IMR-90 (cell line): ENCODE results near the gene DICER1. TPM values are rescaled to one million over a fixed set of nuclear protein-coding genes. Genes with fewer than 3 reads are reported as not detected.

Experiments
- ATAC-seq: fragments of 200-7000 bp; cut with Tn5 transposase; 2 replicates; pipeline ENCODE4 v1.9.1; 2020; ENCODE audit warnings: low read depth, mild to moderate bottlenecking, moderate library complexity
- BruUV-seq: library from RNA; stranded (reverse); fragments of 400-500 nt; replicated peaks from 2 replicates; lab custom pipeline; 2021; lab: Mats Ljungman, UMichigan
- CTCF ChIA-PET: fragments of 300-600 bp; formaldehyde crosslinking; extraction: SDS; loops from one replicate; lab custom pipeline; 2021; ENCODE audit warnings: antibody characterized with exemption; lab: Yijun Ruan, JAX
- POLR2A ChIA-PET: fragments of 300-600 bp; sonication (Branson Sonifier 250); formaldehyde crosslinking; loops from one replicate; lab custom pipeline; 2022; ENCODE audit warnings: antibody characterized with exemption; ENCODE audit not compliant: unreplicated experiment; lab: Charles Lee
- DNase-seq: peaks from one replicate; pipeline ENCODE4 v3.0.0; 2013
- H2AFZ ChIP-seq: replicated peaks from 2 replicates; pipeline ENCODE3; 2013; ENCODE audit warnings: low read length, mild to moderate bottlenecking; ENCODE audit not compliant: poor library complexity
- H2AK5ac ChIP-seq: 2 replicates; pipeline ENCODE4 v1.6.1; 2013; ENCODE audit warnings: low read depth, low read length, inconsistent platforms
- H2AK9ac ChIP-seq: replicated peaks from 2 replicates; pipeline ENCODE3; 2013; ENCODE audit warnings: mild to moderate bottlenecking, low read depth, low read length, moderate library complexity; ENCODE audit not compliant: poor library complexity
- H2BK120ac ChIP-seq: 2 replicates; pipeline ENCODE4 v1.6.1; 2013; ENCODE audit warnings: low read depth, low read length, inconsistent platforms
- H2BK15ac ChIP-seq: 3 replicates; pipeline ENCODE4 v1.6.1; 2013; ENCODE audit warnings: low read depth, low read length, inconsistent platforms
- H2BK20ac ChIP-seq: 2 replicates; pipeline ENCODE4 v1.6.1; 2013; ENCODE audit warnings: low read depth, mild to moderate bottlenecking, inconsistent platforms, low read length, moderate library complexity
- H2BK5ac ChIP-seq: 2 replicates; pipeline ENCODE4 v1.6.1; 2013; ENCODE audit warnings: mild to moderate bottlenecking, low read depth, low read length, inconsistent platforms; ENCODE audit not compliant: poor library complexity, severe bottlenecking
- H3K14ac ChIP-seq: replicated peaks from 2 replicates; pipeline ENCODE4 v1.6.1; 2013; ENCODE audit warnings: low read depth, low read length, inconsistent platforms
- H3K18ac ChIP-seq: 2 replicates; pipeline ENCODE4 v1.6.1; 2013; ENCODE audit warnings: low read depth, low read length, control low read depth
- H3K23ac ChIP-seq: 2 replicates; pipeline ENCODE4 v1.6.1; 2013; ENCODE audit warnings: low read depth, low read length, inconsistent platforms
- H3K27ac ChIP-seq: 2 replicates; pipeline ENCODE4 v1.5.1; 2013; ENCODE audit warnings: mild to moderate bottlenecking, control low read depth, low read length; ENCODE audit not compliant: insufficient read depth
- H3K27me3 ChIP-seq: 2 replicates; pipeline ENCODE4 v1.6.1; 2013; ENCODE audit warnings: low read length; ENCODE audit not compliant: control insufficient read depth, insufficient read depth
- H3K36me3 ChIP-seq: 2 replicates; pipeline ENCODE4 v1.6.1; 2013; ENCODE audit warnings: low read length, mixed read lengths; ENCODE audit not compliant: control insufficient read depth, insufficient read depth
- H3K4ac ChIP-seq: 2 replicates; pipeline ENCODE4 v1.6.1; 2013; ENCODE audit warnings: low read depth, low read length, inconsistent platforms
- H3K4me1 ChIP-seq: 2 replicates; pipeline ENCODE4 v1.6.1; 2013; ENCODE audit warnings: low read length, mixed read lengths; ENCODE audit not compliant: control insufficient read depth, insufficient read depth
- H3K4me2 ChIP-seq: 2 replicates; pipeline ENCODE4 v1.6.1; 2013; ENCODE audit warnings: low read depth, mild to moderate bottlenecking, control low read depth, low read length, moderate library complexity
- H3K4me3 ChIP-seq: 2 replicates; pipeline ENCODE4 v1.5.1; 2013; ENCODE audit warnings: low read depth, mild to moderate bottlenecking, control low read depth, low read length, moderate library complexity; ENCODE audit not compliant: insufficient read depth
- H3K56ac ChIP-seq: 2 replicates; pipeline ENCODE4 v1.6.1; 2013; ENCODE audit warnings: low read length, inconsistent platforms; ENCODE audit not compliant: insufficient read depth; ENCODE audit errors: extremely low read depth
- H3K79me1 ChIP-seq, 2 experiments: 2 replicates each; pipeline ENCODE4 v1.6.1; 2013; ENCODE audit warnings: low read length in 2 of 2, inconsistent platforms in 1 of 2, low read depth in 1 of 2
- H3K9ac ChIP-seq: 2 replicates; pipeline ENCODE4 v1.6.1; 2013; ENCODE audit warnings: low read depth, low read length, control low read depth
- H3K9me1 ChIP-seq: 2 replicates; pipeline ENCODE4 v1.6.1; 2013; ENCODE audit warnings: low read length, inconsistent platforms; ENCODE audit not compliant: insufficient read depth
- H3K9me3 ChIP-seq: 2 replicates; pipeline ENCODE4 v1.6.1; 2013; ENCODE audit warnings: low read length; ENCODE audit not compliant: control insufficient read depth, insufficient read depth
- H4K20me1 ChIP-seq: 2 replicates; pipeline ENCODE4 v1.6.1; 2013; ENCODE audit warnings: low read length, inconsistent platforms; ENCODE audit not compliant: insufficient read depth
- H4K5ac ChIP-seq: 2 replicates; pipeline ENCODE4 v1.6.1; 2013; ENCODE audit warnings: mild to moderate bottlenecking, low read depth, low read length, control low read depth
- H4K8ac ChIP-seq, 2 experiments: 2 replicates each; pipeline ENCODE4 v1.6.1; 2013; ENCODE audit warnings: low read depth in 2 of 2, low read length in 2 of 2, control low read depth in 1 of 2, inconsistent platforms in 1 of 2
- H4K91ac ChIP-seq: 2 replicates; pipeline ENCODE4 v1.6.1; 2013; ENCODE audit warnings: low read depth, low read length, inconsistent platforms; ENCODE audit not compliant: insufficient read depth
- BHLHE40 ChIP-seq: fragments of 150-350 bp; IDR thresholded peaks from 2 replicates; pipeline ENCODE4 v1.6.1; 2016; ENCODE audit warnings: mild to moderate bottlenecking, low read depth, low read length
- CHD1 ChIP-seq: IDR thresholded peaks from 2 replicates; pipeline ENCODE4 v1.6.1; 2012; ENCODE audit warnings: low read depth, low read length, improper control_type of control experiment
- CTCF ChIP-seq: conservative IDR thresholded peaks from 2 replicates; pipeline ENCODE4 v1.5.1; 2012; ENCODE audit warnings: mild to moderate bottlenecking, low read depth, low read length, improper control_type of control experiment
- MAFK ChIP-seq: IDR thresholded peaks from 2 replicates; pipeline ENCODE4 v1.6.1; 2012; ENCODE audit warnings: low read depth, low read length, improper control_type of control experiment
- MAZ ChIP-seq: IDR thresholded peaks from 2 replicates; pipeline ENCODE4 v1.6.1; 2012; ENCODE audit warnings: low read depth, mild to moderate bottlenecking, low read length, improper control_type of control experiment, moderate library complexity, borderline replicate concordance
- MXI1 ChIP-seq: IDR thresholded peaks from 2 replicates; pipeline ENCODE4 v1.6.1; 2012; ENCODE audit warnings: low read depth, mild to moderate bottlenecking, low read length, moderate library complexity, borderline replicate concordance
- POLR2A ChIP-seq: IDR thresholded peaks from 2 replicates; pipeline ENCODE4 v1.6.1; 2012; ENCODE audit warnings: mild to moderate bottlenecking, low read depth, low read length
- RAD21 ChIP-seq: IDR thresholded peaks from 2 replicates; pipeline ENCODE4 v1.6.1; 2012; ENCODE audit warnings: low read length, improper control_type of control experiment
- RCOR1 ChIP-seq: IDR thresholded peaks from 2 replicates; pipeline ENCODE4 v1.6.1; 2012; ENCODE audit warnings: mild to moderate bottlenecking, low read length, improper control_type of control experiment; ENCODE audit not compliant: insufficient replicate concordance
- RFX5 ChIP-seq: IDR thresholded peaks from 2 replicates; pipeline ENCODE4 v1.8.0; 2012; ENCODE audit warnings: low read depth, mild to moderate bottlenecking, low read length, moderate library complexity
- SMC3 ChIP-seq: fragments of 150-350 bp; IDR thresholded peaks from 2 replicates; pipeline ENCODE4 v1.6.1; 2016; ENCODE audit warnings: low read depth, mild to moderate bottlenecking, antibody characterized with exemption, low read length, moderate library complexity
- USF2 ChIP-seq: fragments of 150-350 bp; IDR thresholded peaks from 2 replicates; pipeline ENCODE4 v1.6.1; 2017; ENCODE audit warnings: mild to moderate bottlenecking, antibody characterized with exemption, low read length, low read depth
- WGBS, 2 experiments: methylation state at CpG; one replicate each; pipeline versions ENCODE4 v1.1.5 to v1.1.7; 2013; ENCODE audit warnings: missing lambda C conversion rate in 2 of 2; ENCODE audit not compliant: insufficient read length in 1 of 2; ENCODE audit errors: extremely low coverage in 2 of 2; 5-methylcytosine and 5-hydroxymethylcytosine counted together
- dilution Hi-C: fragments of 300-500 bp; cut with HindIII; formaldehyde crosslinking; loops from one replicate; pipeline ENCODE4 v1.14.3; 2018; ENCODE audit warnings: low sequenced_read_pairs; ENCODE audit not compliant: unreplicated experiment
- in situ Hi-C: fragments of 300-500 bp; cut with MboI; formaldehyde crosslinking; loops from 3 replicates; pipeline ENCODE4 v1.14.3; 2019; ENCODE audit warnings: low sequenced_read_pairs, inconsistent platforms, mixed read lengths
- intact Hi-C: fragments of 100-400 bp; cut with micrococcal nuclease; formaldehyde crosslinking; loops from 2 replicates; pipeline ENCODE4 v1.10.0; 2022
- polyA plus RNA-seq, 3 experiments: library from polyadenylated mRNA; depleted of rRNA; stranded (reverse); fragments of >200 nt; gene quantifications; 2 replicates each; pipeline ENCODE4 v1.2.3, GENCODE V29; 2012; ENCODE audit warnings: low replicate concordance in 1 of 3
- total RNA-seq: library from RNA; depleted of rRNA; stranded (reverse); fragments of >200 nt; gene quantifications from 2 replicates; pipeline ENCODE4 v1.2.3, GENCODE V29; 2012
- TF ChIP-seq, protein P1 (sequence below): fragments of 150-350 bp; IDR thresholded peaks from 2 replicates; pipeline ENCODE4 v1.6.1; 2016; ENCODE audit warnings: low read depth, mild to moderate bottlenecking, low read length, moderate library complexity, borderline replicate concordance

DICER1 gene
- total and polyA plus RNA-seq, 2 of the 4 experiments (the other 2 are of a cell fraction): 9.7 to 49.5 TPM

DNA sequence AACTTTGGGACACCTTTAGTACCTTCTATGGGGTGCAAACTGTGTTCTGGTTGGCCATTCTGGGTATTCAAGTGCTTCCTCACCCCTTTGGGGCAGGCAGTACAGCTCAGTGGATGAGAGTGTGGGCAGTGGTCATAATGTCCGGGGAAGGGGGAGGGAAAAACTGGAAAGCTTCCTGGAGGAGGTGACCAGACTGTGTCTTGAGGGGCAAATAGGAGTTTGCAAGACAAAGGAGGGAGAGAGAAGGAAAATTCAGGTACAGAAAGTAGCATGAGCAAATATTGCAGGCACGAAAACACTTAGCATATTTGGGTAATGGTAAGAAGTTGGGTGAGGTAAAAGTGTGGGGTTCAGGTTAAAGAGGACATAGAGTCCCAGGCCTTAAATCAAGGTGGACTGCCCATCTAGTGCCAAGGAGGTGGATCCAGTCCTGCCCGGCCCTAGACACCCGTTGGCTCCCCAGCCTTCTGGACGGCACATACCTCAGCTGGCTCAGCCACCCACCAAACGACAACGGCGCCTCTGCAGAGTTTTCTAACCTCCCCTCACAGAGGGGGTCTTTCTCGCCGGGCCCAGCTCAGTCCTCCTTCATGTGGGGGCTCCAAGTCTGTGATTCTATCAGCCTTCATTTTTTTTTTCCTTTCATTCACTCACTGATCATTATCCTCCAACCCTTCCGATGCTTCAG, 86.4 kb downstream of the DICER1 start:
- no TSS peak for BruUV-seq

More for the DNA sequence above, 86.4 kb downstream of the DICER1 start:
- H3K56ac ChIP-seq: no peak overlapping the region
- H2BK120ac ChIP-seq: no peak overlapping the region
- H2BK15ac ChIP-seq: no peak overlapping the region
- H2AFZ ChIP-seq: no peak overlapping the region
- H3K18ac ChIP-seq: no peak overlapping the region
- no peak overlapping the region for H4K8ac ChIP-seq
- H3K9me3 ChIP-seq: peaks cover 2% of the 10 kb centered on the region; the same call in 1 of the 2 replicates
- no peak overlapping the region for H3K4me2 ChIP-seq
- H3K27ac ChIP-seq: no peak overlapping the region
- no peak overlapping the region for H4K91ac ChIP-seq
- TF ChIP-seq MXI1 (no peak), MAZ (no peak), USF2 (no peak), SMC3 (no peak), RCOR1 (no peak), MAFK (no peak), RFX5 (no peak), POLR2A (no peak), CHD1 (no peak), CTCF (no peak), RAD21 (no peak), BHLHE40 (no peak)
- TF ChIP-seq, protein P1, sequence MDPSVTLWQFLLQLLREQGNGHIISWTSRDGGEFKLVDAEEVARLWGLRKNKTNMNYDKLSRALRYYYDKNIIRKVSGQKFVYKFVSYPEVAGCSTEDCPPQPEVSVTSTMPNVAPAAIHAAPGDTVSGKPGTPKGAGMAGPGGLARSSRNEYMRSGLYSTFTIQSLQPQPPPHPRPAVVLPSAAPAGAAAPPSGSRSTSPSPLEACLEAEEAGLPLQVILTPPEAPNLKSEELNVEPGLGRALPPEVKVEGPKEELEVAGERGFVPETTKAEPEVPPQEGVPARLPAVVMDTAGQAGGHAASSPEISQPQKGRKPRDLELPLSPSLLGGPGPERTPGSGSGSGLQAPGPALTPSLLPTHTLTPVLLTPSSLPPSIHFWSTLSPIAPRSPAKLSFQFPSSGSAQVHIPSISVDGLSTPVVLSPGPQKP: no peak
- no peak overlapping the region for H3K4ac ChIP-seq
- ATAC-seq (no peak), DNase-seq (no peak)
- ChIA-PET POLR2A (no interaction called here), CTCF (interaction anchor here (0.6 kb wide), 1 partner anchor 88 kb away, joined by 4 read pairs; no protein-coding TSS in a partner anchor)
- H2BK5ac ChIP-seq: no peak overlapping the region
- H3K9me1 ChIP-seq: no peaks in the 10 kb centered on the region
- no peaks in the 10 kb centered on the region for H4K20me1 ChIP-seq
- H2AK5ac ChIP-seq: no peak overlapping the region
- dilution Hi-C loops (no loop called here), in situ Hi-C loops (no loop called here), intact Hi-C loops (no loop called here)
- H3K27me3 ChIP-seq: peaks cover 28% of the 10 kb centered on the region
- H3K79me1 ChIP-seq: no peaks in the 10 kb centered on the region
- H3K4me1 ChIP-seq: no peaks in the 10 kb centered on the region
- H3K14ac ChIP-seq: no peak overlapping the region
- 59% methylated on average over 5 of the region's 11 CpGs; no CpG with 5 or more reads in 1 of the 2 experiments for WGBS, 2 experiments
- H3K4me3 ChIP-seq: no peak overlapping the region
- no peak overlapping the region for H4K5ac ChIP-seq
- no peak overlapping the region for H2AK9ac ChIP-seq
- no peak overlapping the region for H3K23ac ChIP-seq
- no peaks in the 10 kb centered on the region for H3K36me3 ChIP-seq
- H2BK20ac ChIP-seq: no peak overlapping the region
- no peak overlapping the region for H3K9ac ChIP-seq
